IMR-90 (cell line): ENCODE results near the gene TMEM97. TPM values are rescaled to one million over a fixed set of nuclear protein-coding genes. Genes with fewer than 3 reads are reported as not detected.

Experiments
- ATAC-seq: fragments of 200-7000 bp; cut with Tn5 transposase; 2 replicates; pipeline ENCODE4 v1.9.1; 2020; ENCODE audit warnings: low read depth, mild to moderate bottlenecking, moderate library complexity
- BruUV-seq: library from RNA; stranded (reverse); fragments of 400-500 nt; replicated peaks from 2 replicates; lab custom pipeline; 2021; lab: Mats Ljungman, UMichigan
- CTCF ChIA-PET: fragments of 300-600 bp; formaldehyde crosslinking; extraction: SDS; loops from one replicate; lab custom pipeline; 2021; ENCODE audit warnings: antibody characterized with exemption; lab: Yijun Ruan, JAX
- POLR2A ChIA-PET: fragments of 300-600 bp; sonication (Branson Sonifier 250); formaldehyde crosslinking; loops from one replicate; lab custom pipeline; 2022; ENCODE audit warnings: antibody characterized with exemption; ENCODE audit not compliant: unreplicated experiment; lab: Charles Lee
- DNase-seq: peaks from one replicate; pipeline ENCODE4 v3.0.0; 2013
- H2AFZ ChIP-seq: replicated peaks from 2 replicates; pipeline ENCODE3; 2013; ENCODE audit warnings: low read length, mild to moderate bottlenecking; ENCODE audit not compliant: poor library complexity
- H2AK5ac ChIP-seq: 2 replicates; pipeline ENCODE4 v1.6.1; 2013; ENCODE audit warnings: low read depth, low read length, inconsistent platforms
- H2AK9ac ChIP-seq: replicated peaks from 2 replicates; pipeline ENCODE3; 2013; ENCODE audit warnings: mild to moderate bottlenecking, low read depth, low read length, moderate library complexity; ENCODE audit not compliant: poor library complexity
- H2BK120ac ChIP-seq: 2 replicates; pipeline ENCODE4 v1.6.1; 2013; ENCODE audit warnings: low read depth, low read length, inconsistent platforms
- H2BK15ac ChIP-seq: 3 replicates; pipeline ENCODE4 v1.6.1; 2013; ENCODE audit warnings: low read depth, low read length, inconsistent platforms
- H2BK20ac ChIP-seq: 2 replicates; pipeline ENCODE4 v1.6.1; 2013; ENCODE audit warnings: low read depth, mild to moderate bottlenecking, inconsistent platforms, low read length, moderate library complexity
- H2BK5ac ChIP-seq: 2 replicates; pipeline ENCODE4 v1.6.1; 2013; ENCODE audit warnings: mild to moderate bottlenecking, low read depth, low read length, inconsistent platforms; ENCODE audit not compliant: poor library complexity, severe bottlenecking
- H3K14ac ChIP-seq: replicated peaks from 2 replicates; pipeline ENCODE4 v1.6.1; 2013; ENCODE audit warnings: low read depth, low read length, inconsistent platforms
- H3K18ac ChIP-seq: 2 replicates; pipeline ENCODE4 v1.6.1; 2013; ENCODE audit warnings: low read depth, low read length, control low read depth
- H3K23ac ChIP-seq: 2 replicates; pipeline ENCODE4 v1.6.1; 2013; ENCODE audit warnings: low read depth, low read length, inconsistent platforms
- H3K27ac ChIP-seq: 2 replicates; pipeline ENCODE4 v1.5.1; 2013; ENCODE audit warnings: mild to moderate bottlenecking, control low read depth, low read length; ENCODE audit not compliant: insufficient read depth
- H3K27me3 ChIP-seq: 2 replicates; pipeline ENCODE4 v1.6.1; 2013; ENCODE audit warnings: low read length; ENCODE audit not compliant: control insufficient read depth, insufficient read depth
- H3K36me3 ChIP-seq: 2 replicates; pipeline ENCODE4 v1.6.1; 2013; ENCODE audit warnings: low read length, mixed read lengths; ENCODE audit not compliant: control insufficient read depth, insufficient read depth
- H3K4ac ChIP-seq: 2 replicates; pipeline ENCODE4 v1.6.1; 2013; ENCODE audit warnings: low read depth, low read length, inconsistent platforms
- H3K4me1 ChIP-seq: 2 replicates; pipeline ENCODE4 v1.6.1; 2013; ENCODE audit warnings: low read length, mixed read lengths; ENCODE audit not compliant: control insufficient read depth, insufficient read depth
- H3K4me2 ChIP-seq: 2 replicates; pipeline ENCODE4 v1.6.1; 2013; ENCODE audit warnings: low read depth, mild to moderate bottlenecking, control low read depth, low read length, moderate library complexity
- H3K4me3 ChIP-seq: 2 replicates; pipeline ENCODE4 v1.5.1; 2013; ENCODE audit warnings: low read depth, mild to moderate bottlenecking, control low read depth, low read length, moderate library complexity; ENCODE audit not compliant: insufficient read depth
- H3K56ac ChIP-seq: 2 replicates; pipeline ENCODE4 v1.6.1; 2013; ENCODE audit warnings: low read length, inconsistent platforms; ENCODE audit not compliant: insufficient read depth; ENCODE audit errors: extremely low read depth
- H3K79me1 ChIP-seq, 2 experiments: 2 replicates each; pipeline ENCODE4 v1.6.1; 2013; ENCODE audit warnings: low read length in 2 of 2, inconsistent platforms in 1 of 2, low read depth in 1 of 2
- H3K9ac ChIP-seq: 2 replicates; pipeline ENCODE4 v1.6.1; 2013; ENCODE audit warnings: low read depth, low read length, control low read depth
- H3K9me1 ChIP-seq: 2 replicates; pipeline ENCODE4 v1.6.1; 2013; ENCODE audit warnings: low read length, inconsistent platforms; ENCODE audit not compliant: insufficient read depth
- H3K9me3 ChIP-seq: 2 replicates; pipeline ENCODE4 v1.6.1; 2013; ENCODE audit warnings: low read length; ENCODE audit not compliant: control insufficient read depth, insufficient read depth
- H4K20me1 ChIP-seq: 2 replicates; pipeline ENCODE4 v1.6.1; 2013; ENCODE audit warnings: low read length, inconsistent platforms; ENCODE audit not compliant: insufficient read depth
- H4K5ac ChIP-seq: 2 replicates; pipeline ENCODE4 v1.6.1; 2013; ENCODE audit warnings: mild to moderate bottlenecking, low read depth, low read length, control low read depth
- H4K8ac ChIP-seq, 2 experiments: 2 replicates each; pipeline ENCODE4 v1.6.1; 2013; ENCODE audit warnings: low read depth in 2 of 2, low read length in 2 of 2, control low read depth in 1 of 2, inconsistent platforms in 1 of 2
- H4K91ac ChIP-seq: 2 replicates; pipeline ENCODE4 v1.6.1; 2013; ENCODE audit warnings: low read depth, low read length, inconsistent platforms; ENCODE audit not compliant: insufficient read depth
- ELK1 ChIP-seq: fragments of 150-350 bp; IDR thresholded peaks from 2 replicates; pipeline ENCODE4 v1.6.1; 2016; ENCODE audit warnings: low read depth, mild to moderate bottlenecking, low read length, moderate library complexity, borderline replicate concordance
- MAZ ChIP-seq: IDR thresholded peaks from 2 replicates; pipeline ENCODE4 v1.6.1; 2012; ENCODE audit warnings: low read depth, mild to moderate bottlenecking, low read length, improper control_type of control experiment, moderate library complexity, borderline replicate concordance
- MXI1 ChIP-seq: IDR thresholded peaks from 2 replicates; pipeline ENCODE4 v1.6.1; 2012; ENCODE audit warnings: low read depth, mild to moderate bottlenecking, low read length, moderate library complexity, borderline replicate concordance
- RAD21 ChIP-seq: IDR thresholded peaks from 2 replicates; pipeline ENCODE4 v1.6.1; 2012; ENCODE audit warnings: low read length, improper control_type of control experiment
- RFX5 ChIP-seq: IDR thresholded peaks from 2 replicates; pipeline ENCODE4 v1.8.0; 2012; ENCODE audit warnings: low read depth, mild to moderate bottlenecking, low read length, moderate library complexity
- SMC3 ChIP-seq: fragments of 150-350 bp; IDR thresholded peaks from 2 replicates; pipeline ENCODE4 v1.6.1; 2016; ENCODE audit warnings: low read depth, mild to moderate bottlenecking, antibody characterized with exemption, low read length, moderate library complexity
- USF2 ChIP-seq: fragments of 150-350 bp; IDR thresholded peaks from 2 replicates; pipeline ENCODE4 v1.6.1; 2017; ENCODE audit warnings: mild to moderate bottlenecking, antibody characterized with exemption, low read length, low read depth
- WGBS, 2 experiments: methylation state at CpG; one replicate each; pipeline versions ENCODE4 v1.1.5 to v1.1.7; 2013; ENCODE audit warnings: missing lambda C conversion rate in 2 of 2; ENCODE audit not compliant: insufficient read length in 1 of 2; ENCODE audit errors: extremely low coverage in 2 of 2; 5-methylcytosine and 5-hydroxymethylcytosine counted together
- dilution Hi-C: fragments of 300-500 bp; cut with HindIII; formaldehyde crosslinking; loops from one replicate; pipeline ENCODE4 v1.14.3; 2018; ENCODE audit warnings: low sequenced_read_pairs; ENCODE audit not compliant: unreplicated experiment
- in situ Hi-C: fragments of 300-500 bp; cut with MboI; formaldehyde crosslinking; loops from 3 replicates; pipeline ENCODE4 v1.14.3; 2019; ENCODE audit warnings: low sequenced_read_pairs, inconsistent platforms, mixed read lengths
- intact Hi-C: fragments of 100-400 bp; cut with micrococcal nuclease; formaldehyde crosslinking; loops from 2 replicates; pipeline ENCODE4 v1.10.0; 2022
- polyA plus RNA-seq, 3 experiments: library from polyadenylated mRNA; depleted of rRNA; stranded (reverse); fragments of >200 nt; gene quantifications; 2 replicates each; pipeline ENCODE4 v1.2.3, GENCODE V29; 2012; ENCODE audit warnings: low replicate concordance in 1 of 3
- total RNA-seq: library from RNA; depleted of rRNA; stranded (reverse); fragments of >200 nt; gene quantifications from 2 replicates; pipeline ENCODE4 v1.2.3, GENCODE V29; 2012

Gene TMEM97
- total and polyA plus RNA-seq, 2 of the 4 experiments (the other 2 are of a cell fraction) = 12.3 to 21.3 TPM

- no peak overlapping the region for H3K4ac ChIP-seq
- ChIA-PET POLR2A (no interaction called here), CTCF (interaction anchor here (0.6 kb wide), 1 partner anchor 457 kb away, joined by 3 read pairs; no protein-coding TSS in a partner anchor)
- no peak overlapping the region for H2BK120ac ChIP-seq
- no peak overlapping the region for H3K4me2 ChIP-seq
- no peak overlapping the region for H4K5ac ChIP-seq
- WGBS, 2 experiments = no CpG with 5 or more reads among the region's 2 CpGs
- no peak overlapping the region for H2BK5ac ChIP-seq
- no peaks in the 10 kb centered on the region for H3K79me1 ChIP-seq
- H3K23ac ChIP-seq = no peak overlapping the region
- no peak overlapping the region for H4K8ac ChIP-seq
- no peak overlapping the region for H3K9ac ChIP-seq
- dilution Hi-C loops (no loop called here), intact Hi-C loops (no loop called here), in situ Hi-C loops (no loop called here)
- H3K56ac ChIP-seq = no peak overlapping the region
- no peak for DNase-seq
- H3K4me1 ChIP-seq = no peaks in the 10 kb centered on the region
- H4K20me1 ChIP-seq = no peaks in the 10 kb centered on the region
- H4K91ac ChIP-seq = no peak overlapping the region
- ATAC-seq = no peak
- TF ChIP-seq SMC3 (no peak), MAZ (no peak), RAD21 (no peak), USF2 (no peak), ELK1 (no peak), MXI1 (no peak), RFX5 (no peak)
- no peak overlapping the region for H2BK20ac ChIP-seq
- peaks cover 6% of the 10 kb centered on the region for H3K27me3 ChIP-seq
- no peak overlapping the region for H2AFZ ChIP-seq
- no peak overlapping the region for H2AK9ac ChIP-seq
- no peaks in the 10 kb centered on the region for H3K9me1 ChIP-seq
- no peak overlapping the region for H2BK15ac ChIP-seq
- H3K36me3 ChIP-seq = no peaks in the 10 kb centered on the region
- no peak overlapping the region for H3K14ac ChIP-seq
- H3K18ac ChIP-seq = no peak overlapping the region
- H2AK5ac ChIP-seq = no peak overlapping the region
- BruUV-seq = no TSS peak
- H3K4me3 ChIP-seq = no peak overlapping the region
- H3K9me3 ChIP-seq = no peaks in the 10 kb centered on the region
- H3K27ac ChIP-seq = no peak overlapping the region
Measured at GRCh38 chr17:28290703-28291102, 28.3 kb upstream of the TMEM97 start.
